VCaP (cell line): ENCODE results near the gene KRT16.
"Not testable (repeated sequence)": the region's sequence is repeated elsewhere in the genome, so short reads cannot be mapped to it uniquely, and the experiment has no call there.

Source experiments
- H3K27ac ChIP-seq: fragments of 450-650 bp; 2 replicates; pipeline ENCODE4 v1.5.1; 2017
- TF ChIP-seq, protein P1 (sequence below): fragments of 450-650 bp; conservative IDR thresholded peaks from 2 replicates; pipeline ENCODE4 v1.5.1; 2017; ENCODE audit warnings: mild to moderate bottlenecking, moderate library complexity

The KRT16 gene

DNA sequence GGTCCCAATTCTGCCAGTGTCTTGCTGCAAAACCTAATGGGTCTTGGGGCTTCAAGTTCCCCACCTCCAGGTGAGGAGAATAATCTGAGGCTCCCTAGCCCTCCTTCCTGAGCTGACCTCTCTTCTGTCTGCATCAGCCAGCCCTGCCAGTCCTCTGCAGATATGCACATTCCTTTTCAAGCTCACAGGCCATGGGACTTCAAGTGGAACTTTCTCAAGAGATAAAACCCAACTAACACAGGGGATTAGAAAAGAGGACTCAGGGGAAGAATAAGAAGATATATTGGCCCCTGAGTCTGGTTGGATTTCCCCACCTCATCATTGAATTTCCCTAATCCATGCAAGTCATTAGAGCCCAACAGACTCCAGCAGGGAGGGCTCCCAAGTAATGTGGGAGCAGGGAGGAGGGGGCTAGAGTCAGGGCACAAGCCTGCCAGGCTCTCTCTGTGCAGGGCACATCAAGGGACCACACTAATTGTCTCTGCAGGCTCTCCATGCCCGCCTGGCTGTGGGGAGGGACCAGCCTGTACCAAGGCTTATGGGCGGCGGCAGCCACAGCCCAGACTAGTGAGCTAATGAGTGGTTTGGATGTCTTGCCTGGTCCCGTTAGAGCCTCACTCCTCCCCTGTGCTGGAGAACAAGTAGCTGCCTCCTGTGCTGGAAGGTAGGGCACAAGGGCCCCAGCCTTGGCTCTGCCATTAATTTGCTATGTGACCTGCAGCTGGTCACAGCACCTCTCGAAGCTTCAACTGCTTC is 27.1 kb downstream of the KRT16 start:
- H3K27ac ChIP-seq: no peak overlapping the region
- TF ChIP-seq, protein P1, sequence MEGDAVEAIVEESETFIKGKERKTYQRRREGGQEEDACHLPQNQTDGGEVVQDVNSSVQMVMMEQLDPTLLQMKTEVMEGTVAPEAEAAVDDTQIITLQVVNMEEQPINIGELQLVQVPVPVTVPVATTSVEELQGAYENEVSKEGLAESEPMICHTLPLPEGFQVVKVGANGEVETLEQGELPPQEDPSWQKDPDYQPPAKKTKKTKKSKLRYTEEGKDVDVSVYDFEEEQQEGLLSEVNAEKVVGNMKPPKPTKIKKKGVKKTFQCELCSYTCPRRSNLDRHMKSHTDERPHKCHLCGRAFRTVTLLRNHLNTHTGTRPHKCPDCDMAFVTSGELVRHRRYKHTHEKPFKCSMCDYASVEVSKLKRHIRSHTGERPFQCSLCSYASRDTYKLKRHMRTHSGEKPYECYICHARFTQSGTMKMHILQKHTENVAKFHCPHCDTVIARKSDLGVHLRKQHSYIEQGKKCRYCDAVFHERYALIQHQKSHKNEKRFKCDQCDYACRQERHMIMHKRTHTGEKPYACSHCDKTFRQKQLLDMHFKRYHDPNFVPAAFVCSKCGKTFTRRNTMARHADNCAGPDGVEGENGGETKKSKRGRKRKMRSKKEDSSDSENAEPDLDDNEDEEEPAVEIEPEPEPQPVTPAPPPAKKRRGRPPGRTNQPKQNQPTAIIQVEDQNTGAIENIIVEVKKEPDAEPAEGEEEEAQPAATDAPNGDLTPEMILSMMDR: no peak

DNA sequence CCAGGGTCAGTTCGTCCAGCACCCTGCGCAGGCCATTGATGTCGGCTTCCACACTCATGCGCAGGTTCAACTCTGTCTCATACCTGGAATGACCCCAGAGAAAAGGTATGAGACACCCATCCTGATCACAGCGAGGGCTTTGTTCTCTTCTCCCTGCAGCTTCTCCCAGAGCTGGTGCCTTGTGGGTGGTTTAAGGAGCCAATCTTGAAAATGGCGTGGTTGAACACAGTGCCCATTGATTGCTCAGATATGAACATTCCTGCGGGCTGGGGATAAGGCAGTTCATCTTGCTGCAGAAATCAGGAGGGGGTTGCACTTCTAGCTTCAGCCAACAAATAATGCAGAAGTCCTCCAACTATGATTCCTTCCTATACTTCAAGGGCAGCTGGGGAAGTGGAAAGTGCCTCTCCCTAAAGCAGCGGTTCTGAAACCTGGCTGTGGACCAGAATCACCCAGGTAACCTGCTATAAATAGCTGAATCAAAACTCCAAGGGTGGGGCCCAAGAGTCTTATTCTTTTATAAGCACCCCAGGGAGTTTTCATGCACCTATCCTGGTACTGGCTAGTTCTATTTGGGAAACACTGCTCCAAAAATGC is 28.1 kb downstream of the KRT16 start:
- not testable (repeated sequence) for H3K27ac ChIP-seq

DNA sequence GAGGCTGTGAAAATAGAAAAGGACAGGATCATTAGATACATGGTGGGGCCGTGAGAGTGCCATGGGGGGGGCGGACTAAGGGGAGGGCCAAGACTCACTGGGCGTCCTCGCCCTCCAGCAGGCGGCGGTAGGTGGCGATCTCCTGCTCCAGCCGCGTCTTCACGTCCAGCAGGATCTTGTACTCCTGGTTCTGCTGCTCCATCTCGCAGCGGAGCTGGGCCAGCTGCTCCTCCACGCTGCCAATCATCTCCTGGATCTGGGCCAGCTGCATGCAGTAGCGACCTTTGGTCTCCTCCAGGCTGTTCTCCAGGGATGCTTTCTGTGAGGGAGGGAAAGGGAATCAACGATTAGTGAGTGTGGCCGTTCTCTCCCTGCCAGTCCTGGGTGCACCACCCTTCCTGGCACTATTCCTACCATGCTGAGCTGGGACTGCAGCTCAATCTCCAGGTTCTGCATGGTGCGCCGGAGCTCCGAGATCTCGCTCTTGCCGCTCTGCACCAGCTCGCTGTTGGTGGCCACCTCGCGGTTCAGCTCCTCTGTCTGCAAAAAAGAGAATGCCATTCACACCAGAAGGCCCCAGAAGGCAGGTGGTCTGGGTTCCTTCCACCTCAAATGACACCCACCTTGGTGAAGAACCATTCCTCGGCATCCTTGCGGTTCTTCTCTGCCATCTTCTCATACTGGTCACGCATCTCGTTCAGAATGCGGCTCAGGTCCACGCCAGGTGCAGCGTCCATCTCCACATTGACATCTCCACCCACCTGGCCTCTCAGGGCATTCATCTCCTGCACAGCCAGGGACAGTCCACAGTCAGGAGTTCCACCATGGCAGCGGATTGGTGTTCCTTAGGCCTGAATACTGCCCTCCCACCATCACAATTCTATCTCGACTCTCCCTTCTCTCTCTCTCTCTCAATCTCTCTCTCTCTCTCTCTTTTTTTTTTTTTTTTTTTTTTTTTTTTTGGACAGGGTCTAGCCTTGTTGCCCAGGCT is 29.1 kb downstream of the KRT16 start:
- TF ChIP-seq, protein P1: peak; percentile 63
- H3K27ac ChIP-seq: no peak overlapping the region

DNA sequence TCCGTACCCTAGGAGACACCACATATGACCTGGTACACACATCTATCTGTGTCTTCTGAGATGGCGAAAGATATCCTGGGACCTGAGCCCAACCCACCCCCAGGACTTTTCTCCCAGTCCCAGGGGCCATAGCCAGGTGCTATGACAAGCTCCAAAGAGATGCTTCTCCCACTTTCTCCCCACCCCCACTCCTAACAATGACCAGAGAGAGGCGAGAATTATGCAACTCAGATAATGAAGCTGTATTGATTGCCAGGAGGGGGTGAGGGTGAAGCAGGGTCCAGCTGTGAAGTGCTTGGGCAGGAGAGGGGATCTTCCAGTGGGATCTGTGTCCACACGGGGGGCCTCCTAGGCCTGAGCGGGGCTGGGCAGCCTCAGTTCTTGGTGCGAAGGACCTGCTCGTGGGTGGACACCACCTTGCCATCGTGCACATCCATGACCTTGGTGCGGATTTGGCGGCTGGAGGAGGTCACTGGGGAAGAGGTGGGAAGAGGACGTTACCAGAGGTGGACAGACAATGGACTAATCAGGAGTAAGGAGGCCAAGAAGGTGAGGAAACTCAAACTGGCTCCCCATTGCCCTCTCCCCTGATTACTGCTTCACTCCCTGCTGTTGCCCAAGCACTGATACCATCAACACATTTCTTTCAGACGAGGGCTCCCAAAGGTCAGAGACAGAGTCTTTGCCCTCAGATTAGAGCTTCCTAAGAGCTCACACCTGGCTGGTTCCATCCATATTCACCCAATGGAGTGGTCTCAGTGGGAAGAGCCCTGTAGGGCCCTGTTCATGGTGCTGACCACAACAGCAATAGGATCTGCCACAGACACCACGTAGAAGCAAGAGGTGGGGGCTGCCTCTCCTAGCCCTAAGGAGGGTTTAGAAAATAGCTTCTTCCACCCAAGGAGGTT is 30.3 kb downstream of the KRT16 start:
- not testable (repeated sequence) for H3K27ac ChIP-seq

DNA sequence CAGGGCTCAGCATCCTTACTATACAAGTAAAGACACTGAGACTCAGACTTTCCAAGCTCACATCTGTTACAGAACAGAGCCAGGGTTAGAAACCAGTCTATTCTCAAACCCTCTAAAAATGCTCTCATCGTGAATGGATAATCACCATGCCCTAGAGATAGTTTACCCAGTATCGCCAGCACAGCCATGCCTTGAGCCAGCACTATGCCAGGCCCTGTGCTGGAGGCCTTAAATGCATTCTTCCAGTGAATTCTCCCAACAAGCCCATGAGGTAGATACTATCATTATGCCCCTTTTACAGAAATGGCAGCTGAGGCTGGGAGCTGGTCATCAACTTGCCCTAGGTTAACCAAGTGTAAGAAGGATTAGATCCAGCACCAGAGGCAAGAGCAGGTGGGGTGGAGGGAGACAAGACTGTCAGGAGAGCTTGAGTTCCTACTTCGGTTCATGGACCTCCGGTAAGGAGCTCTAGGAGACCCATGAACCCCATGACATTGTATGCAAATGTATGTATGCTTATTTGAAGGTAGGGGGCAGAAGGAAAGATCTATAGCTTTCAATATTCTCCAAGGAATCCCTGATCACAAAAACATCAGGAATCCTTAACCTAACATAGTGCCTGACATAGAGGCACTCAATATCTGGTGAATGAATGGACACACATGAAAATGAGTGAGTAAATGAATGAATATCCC is 31.1 kb downstream of the KRT16 start:
- H3K27ac ChIP-seq: no peak overlapping the region
- TF ChIP-seq, protein P1: no peak

DNA sequence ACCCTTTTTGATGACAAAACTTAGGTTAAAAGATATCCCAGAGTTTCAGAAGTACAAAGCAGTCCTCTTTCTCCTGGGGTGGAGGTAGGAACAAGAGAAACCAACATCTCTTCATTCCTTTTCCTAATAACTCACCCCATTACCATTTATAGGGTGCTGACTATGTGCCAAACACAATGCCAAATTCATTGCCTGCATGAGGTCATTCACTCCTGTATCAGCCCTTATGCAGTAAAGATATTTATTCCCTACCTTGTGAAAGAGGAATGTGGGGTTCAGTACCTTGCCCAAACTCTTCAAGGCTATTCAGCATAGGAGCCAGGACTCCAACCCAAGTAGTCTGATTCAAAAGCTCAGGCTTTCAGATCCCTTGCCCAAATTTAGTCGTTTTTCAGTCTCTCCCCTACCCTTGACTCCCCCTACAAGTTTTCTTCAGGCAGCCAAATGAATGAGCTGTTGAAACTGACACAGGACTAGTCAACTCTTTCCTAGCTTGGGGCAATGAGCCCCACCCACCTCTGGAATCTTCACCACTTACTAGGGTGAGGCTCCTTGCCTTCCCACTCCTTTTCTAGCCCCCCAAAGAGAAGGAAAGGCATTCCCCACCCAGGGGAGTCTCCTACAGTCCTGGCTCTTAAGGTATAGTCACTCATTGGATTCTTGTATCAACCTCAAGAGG is 31.7 kb downstream of the KRT16 start:
- H3K27ac ChIP-seq: no peak overlapping the region

DNA sequence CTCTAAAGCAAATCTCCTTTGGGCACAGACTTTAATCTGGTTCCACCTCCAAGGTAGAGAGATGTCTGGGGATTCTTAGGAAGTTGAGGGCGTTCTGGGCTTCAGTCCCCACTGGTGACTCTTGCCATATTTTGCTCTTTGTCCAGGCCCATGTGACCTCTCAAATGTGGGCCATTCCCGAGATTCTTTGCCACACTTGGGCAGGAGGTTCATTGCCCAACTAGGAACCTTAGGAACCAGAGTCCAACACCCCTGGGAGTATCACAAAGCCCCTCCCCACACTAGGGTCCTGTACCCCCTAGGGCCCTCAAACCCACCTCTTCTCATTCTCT is 32.4 kb downstream of the KRT16 start:
- TF ChIP-seq, protein P1: no peak

More for the DNA sequence above, 31.7 kb downstream of the KRT16 start:
- TF ChIP-seq, protein P1: no peak

More for the DNA sequence above, 32.4 kb downstream of the KRT16 start:
- H3K27ac ChIP-seq: no peak overlapping the region
